Spleen (tissue), 11 donors: ENCODE results near the gene ERCC6L2. TPM values are rescaled to one million over a fixed set of nuclear protein-coding genes. Genes with fewer than 3 reads are reported as not detected.

Source experiments
- DNase-seq: peaks from one replicate; pipeline ENCODE4 v3.0.0-alpha.2; 2020
- H3K27ac ChIP-seq, 8 donors: fragments of 200-600 bp; sonication (generic) in 7 of 8; 1 replicate in 4 of 8; 2 replicates in 4 of 8; pipeline versions ENCODE4 v1.5.0 to v1.8.0; 2016 to 2021; ENCODE audit warnings: inconsistent platforms in 4 of 8, mild to moderate bottlenecking in 4 of 8, moderate library complexity in 1 of 8
- H3K27me3 ChIP-seq, 7 donors: fragments of 200-600 bp; sonication (generic) in 6 of 7; replicated peaks in 1 of 7; 1 replicate in 4 of 7; 2 replicates in 3 of 7; pipeline versions ENCODE4 v1.5.0 to v1.8.0; 2016 to 2021; ENCODE audit warnings: inconsistent platforms in 3 of 7, mild to moderate bottlenecking in 1 of 7
- H3K36me3 ChIP-seq, 6 donors: fragments of 200-600 bp; sonication (generic) in 5 of 6; 1 replicate in 4 of 6; 2 replicates in 2 of 6; pipeline versions ENCODE4 v1.5.0 to v1.8.0; 2016 to 2021; ENCODE audit warnings: inconsistent platforms in 2 of 6
- H3K4me1 ChIP-seq, 6 donors: fragments of 200-600 bp; sonication (generic) in 5 of 6; 1 replicate in 3 of 6; 2 replicates in 3 of 6; pipeline versions ENCODE4 v1.5.0 to v1.8.0; 2016 to 2021; ENCODE audit warnings: inconsistent platforms in 3 of 6
- H3K4me3 ChIP-seq, 8 donors: fragments of 200-600 bp; sonication (generic) in 7 of 8; 1 replicate in 4 of 8; 2 replicates in 4 of 8; pipeline versions ENCODE4 v1.5.0 to v1.8.0; 2016 to 2021; ENCODE audit warnings: inconsistent platforms in 4 of 8, mild to moderate bottlenecking in 4 of 8, moderate library complexity in 2 of 8
- H3K9me3 ChIP-seq, 8 donors: fragments of 200-600 bp; sonication (generic) in 7 of 8; 1 replicate in 4 of 8; 2 replicates in 4 of 8; pipeline versions ENCODE4 v1.5.0 to v1.8.0; 2016 to 2021; ENCODE audit warnings: inconsistent platforms in 4 of 8
- POLR2A ChIP-seq, 3 donors: fragments of 450-650 bp; IDR thresholded peaks; one replicate each; pipeline ENCODE4 v1.5.1; 2017; ENCODE audit warnings: antibody characterized with exemption in 3 of 3, mild to moderate bottlenecking in 1 of 3
- POLR2AphosphoS5 ChIP-seq, 3 donors: sonication (generic); formaldehyde crosslinking; IDR thresholded peaks; one replicate each; pipeline ENCODE4 v1.5.1; 2017; ENCODE audit warnings: antibody characterized with exemption in 3 of 3
- WGBS, 5 donors: extraction: QIAGEN DNeasy Blood & Tissue Kit in 3 of 5; methylation state at CpG; one replicate each; pipeline versions ENCODE4 v1.1.5 to v1.1.7; 2013 to 2018; 5-methylcytosine and 5-hydroxymethylcytosine counted together
- intact Hi-C: fragments of 100-400 bp; cut with DNase I; formaldehyde crosslinking; loops from one replicate; pipeline ENCODE4 v1.15.0; 2023; ENCODE audit warnings: low total_unique reads
- polyA plus RNA-seq, 3 donors: library from polyadenylated mRNA; stranded (reverse); fragments of 200-250 nt; gene quantifications; one replicate each; pipeline ENCODE4 v1.2.1, GENCODE V29; 2013
- total RNA-seq, 7 donors: library from RNA; depleted of rRNA in 3 of 7; stranded (reverse); fragments of >200 nt in 3 of 7; fragmentation: NEBNext Ultra II Directional in 4 of 7; extraction: Animal tissue kit (Norgen Biotek cat#: 25700) in 4 of 7; gene quantifications; one replicate each; pipeline versions ENCODE4 v1.1.0 to v1.2.1, GENCODE V29; 2016 to 2021
- TF ChIP-seq, protein P1 (sequence below), 11 experiments: fragments of 200-600 bp in 7 of 11; fragments of 450-650 bp in 4 of 11; sonication (generic) in 4 of 11; IDR thresholded peaks in 8 of 11; conservative IDR thresholded peaks in 3 of 11; 1 replicate in 7 of 11; 2 replicates in 4 of 11; pipeline versions ENCODE4 v1.4.0 to v1.8.0; 2016 to 2021; ENCODE audit warnings: antibody characterized with exemption in 11 of 11, inconsistent platforms in 4 of 11, mild to moderate bottlenecking in 1 of 11
- donor health status: healthy with polysubstance abuse.
- donor health status: DM: no; HTN: no; CAD: no; lungs with moderate emphysema.
- donor health status: DM: no; HTN: no; CAD: no.
- donor health status: Bipolar disorder and iron deficiency.
- donor health status: healthy.
- donor health status: DM: no; HTN: no; CAD: no.
- donor health status: DM: yes; HTN: yes; CAD: no.

ERCC6L2 gene
- total and polyA plus RNA-seq, 10 donors = 4.6 to 118 (median 70.9) TPM

- 96 to 100% (median 97%) methylated on average over 3 of the region's 3 CpGs for WGBS, 5 donors
- no peak overlapping the region for H3K4me3 ChIP-seq
- TF ChIP-seq POLR2A (IDR thresholded peaks at IDR 0.05) = no peak
- no peak for TF ChIP-seq POLR2AphosphoS5 (IDR thresholded peaks at IDR 0.05)
- TF ChIP-seq, protein P1, sequence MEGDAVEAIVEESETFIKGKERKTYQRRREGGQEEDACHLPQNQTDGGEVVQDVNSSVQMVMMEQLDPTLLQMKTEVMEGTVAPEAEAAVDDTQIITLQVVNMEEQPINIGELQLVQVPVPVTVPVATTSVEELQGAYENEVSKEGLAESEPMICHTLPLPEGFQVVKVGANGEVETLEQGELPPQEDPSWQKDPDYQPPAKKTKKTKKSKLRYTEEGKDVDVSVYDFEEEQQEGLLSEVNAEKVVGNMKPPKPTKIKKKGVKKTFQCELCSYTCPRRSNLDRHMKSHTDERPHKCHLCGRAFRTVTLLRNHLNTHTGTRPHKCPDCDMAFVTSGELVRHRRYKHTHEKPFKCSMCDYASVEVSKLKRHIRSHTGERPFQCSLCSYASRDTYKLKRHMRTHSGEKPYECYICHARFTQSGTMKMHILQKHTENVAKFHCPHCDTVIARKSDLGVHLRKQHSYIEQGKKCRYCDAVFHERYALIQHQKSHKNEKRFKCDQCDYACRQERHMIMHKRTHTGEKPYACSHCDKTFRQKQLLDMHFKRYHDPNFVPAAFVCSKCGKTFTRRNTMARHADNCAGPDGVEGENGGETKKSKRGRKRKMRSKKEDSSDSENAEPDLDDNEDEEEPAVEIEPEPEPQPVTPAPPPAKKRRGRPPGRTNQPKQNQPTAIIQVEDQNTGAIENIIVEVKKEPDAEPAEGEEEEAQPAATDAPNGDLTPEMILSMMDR (IDR thresholded peaks at IDR 0.05 in 8 of 11, conservative IDR thresholded peaks at IDR 0.05 in 3 of 11) = no peak
- H3K36me3 ChIP-seq = peaks cover 0 to 66% (median 0%) of the 10 kb centered on the region in 6 donors
- DNase-seq = no peak
- H3K9me3 ChIP-seq = no peaks in the 10 kb centered on the region
- H3K27me3 ChIP-seq = no peaks in the 10 kb centered on the region
- H3K27ac ChIP-seq = no peak overlapping the region
- intact Hi-C loops = no loop called here
- H3K4me1 ChIP-seq = no peaks in the 10 kb centered on the region
Measured at GRCh38 chr9:95993337-95993736, 117.8 kb downstream of the ERCC6L2 start.

DNA sequence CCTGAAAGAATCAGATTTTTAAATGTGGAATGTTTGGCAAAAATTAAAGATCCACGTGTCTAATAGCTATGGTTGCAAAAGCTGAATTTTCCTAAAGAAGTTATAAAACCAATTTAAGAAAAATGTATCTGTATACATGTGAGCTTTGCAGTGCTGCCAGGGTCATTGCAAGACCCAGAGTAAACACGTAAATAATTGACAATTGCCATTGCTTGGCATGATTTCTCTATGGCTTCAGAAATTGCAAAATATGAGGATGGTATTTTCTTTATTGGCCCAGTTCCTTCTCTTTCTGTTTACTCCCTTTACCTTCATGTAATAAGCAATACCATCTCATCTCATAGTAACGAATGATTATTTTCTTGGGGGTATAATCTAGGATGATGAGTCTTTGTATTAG is 123.9 kb downstream of the ERCC6L2 start:
- TF ChIP-seq, protein P1 (IDR thresholded peaks at IDR 0.05 in 8 of 11, conservative IDR thresholded peaks at IDR 0.05 in 3 of 11) = no peak
- TF ChIP-seq POLR2A (IDR thresholded peaks at IDR 0.05) (no peak), POLR2AphosphoS5 (IDR thresholded peaks at IDR 0.05) (no peak)
- 95 to 100% (median 97%) methylated on average over 3 of the region's 3 CpGs for WGBS, 5 donors
- intact Hi-C loops = no loop called here

DNA sequence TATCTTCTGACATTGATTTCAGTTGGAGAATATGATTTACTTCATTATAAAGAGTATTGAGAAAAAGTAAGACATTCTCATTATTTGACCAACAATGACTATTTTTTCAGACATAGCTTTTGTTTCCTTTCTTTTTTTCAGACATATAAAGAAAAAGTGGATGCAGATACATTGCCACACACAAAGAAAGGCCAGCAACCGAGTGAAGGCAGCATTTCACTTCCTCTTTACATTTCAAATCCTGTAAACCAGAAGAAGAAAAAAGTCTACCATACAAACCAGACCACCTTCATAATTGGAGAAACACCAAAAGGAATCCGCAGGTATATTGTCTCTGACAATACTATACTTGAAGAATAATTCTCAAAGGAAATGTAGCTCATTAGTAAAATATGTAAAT is 128.9 kb downstream of the ERCC6L2 start:
- H3K27ac ChIP-seq = no peak overlapping the region
- peaks cover 0 to 82% (median 28%) of the 10 kb centered on the region in 6 donors for H3K36me3 ChIP-seq
- intact Hi-C loops = no loop called here
- peaks cover 0 to 17% (median 5%) of the 10 kb centered on the region in 6 donors for H3K4me1 ChIP-seq
- 49 to 73% (median 63%) methylated on average over 2 of the region's 2 CpGs for WGBS, 5 donors
- H3K27me3 ChIP-seq = no peaks in the 10 kb centered on the region
- H3K4me3 ChIP-seq = no peak overlapping the region
- TF ChIP-seq POLR2AphosphoS5 (IDR thresholded peaks at IDR 0.05) (no peak), POLR2A (IDR thresholded peaks at IDR 0.05) (no peak)
- TF ChIP-seq, protein P1 (IDR thresholded peaks at IDR 0.05 in 8 of 11, conservative IDR thresholded peaks at IDR 0.05 in 3 of 11) = no peak
- peaks cover 0 to 18% (median 12%) of the 10 kb centered on the region in 8 donors for H3K9me3 ChIP-seq
- no peak for DNase-seq

More for the DNA sequence above, 123.9 kb downstream of the ERCC6L2 start:
- DNase-seq = no peak
- Histone ChIP-seq H3K27ac (no peak overlapping the region), H3K4me1 (no peaks in the 10 kb centered on the region), H3K27me3 (no peaks in the 10 kb centered on the region), H3K36me3 (peaks cover 0 to 70% (median 2%) of the 10 kb centered on the region in 6 donors), H3K4me3 (no peak overlapping the region), H3K9me3 (peaks cover 0 to 18% (median 12%) of the 10 kb centered on the region in 8 donors)

DNA sequence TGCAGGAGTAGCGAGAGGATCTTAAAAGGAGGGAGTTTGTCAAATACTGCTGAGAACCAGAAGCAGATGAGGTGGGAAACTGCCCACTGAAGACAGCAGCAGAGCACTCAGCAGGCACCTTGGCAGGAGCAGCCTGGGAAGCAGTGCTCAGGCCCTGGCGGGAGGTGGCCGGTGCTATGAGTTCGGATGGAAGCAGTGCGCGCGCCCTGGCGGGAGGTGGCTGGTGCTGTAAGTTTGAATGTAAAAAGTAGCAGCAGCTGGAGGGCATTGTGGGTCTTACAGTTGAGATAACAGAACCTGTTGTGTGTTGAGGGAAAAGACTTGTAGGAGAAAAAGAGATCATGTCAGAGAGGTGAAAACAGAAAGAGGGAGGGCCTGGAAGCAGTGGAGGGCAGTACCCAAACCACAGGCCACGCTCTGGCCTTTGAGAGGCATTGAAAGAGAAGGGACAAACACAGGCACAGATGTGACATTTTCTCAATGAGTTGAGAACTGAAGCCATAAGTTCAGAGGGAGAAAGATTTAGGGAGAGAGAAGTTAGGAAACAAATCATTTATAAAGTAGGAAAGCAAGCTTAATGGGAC is 130.9 kb downstream of the ERCC6L2 start:
- Histone ChIP-seq H3K27ac (no peak overlapping the region), H3K4me1 (peaks cover 0 to 33% (median 5%) of the 10 kb centered on the region in 6 donors), H3K9me3 (peaks cover 0 to 14% (median 12%) of the 10 kb centered on the region in 8 donors), H3K4me3 (no peak overlapping the region), H3K27me3 (no peaks in the 10 kb centered on the region), H3K36me3 (peaks cover 0 to 94% (median 34%) of the 10 kb centered on the region in 6 donors)
- 95 to 99% (median 96%) methylated on average over 9 of the region's 9 CpGs for WGBS, 5 donors
- intact Hi-C loops = no loop called here
- TF ChIP-seq POLR2A (IDR thresholded peaks at IDR 0.05) = no peak
- TF ChIP-seq POLR2AphosphoS5 (IDR thresholded peaks at IDR 0.05) = peak in 1 of 3 donors; percentile 50
- TF ChIP-seq, protein P1 (IDR thresholded peaks at IDR 0.05 in 8 of 11, conservative IDR thresholded peaks at IDR 0.05 in 3 of 11) = no peak
- no peak for DNase-seq
